DMS79 treated with DMSO at 0.1 percent for 48 hours (cell line): ENCODE measurements around the gene ATP8B4.
"Not testable (repeated sequence)": the region's sequence is repeated elsewhere in the genome, so short reads cannot be mapped to it uniquely, and the experiment has no call there.

Experiments used
- DNase-seq: peaks from one replicate; lab custom pipeline; 2025; lab: John Stamatoyannopoulos, UW

Gene ATP8B4

GRCh38 chr15:50109076-50109987, 9.7 kb downstream of the ATP8B4 start:
- DNase-seq = no peak

GRCh38 chr15:50108461-50108860, 10.6 kb downstream of the ATP8B4 start:
- no peak for DNase-seq

- DNase-seq = no peak
Observed at GRCh38 chr15:50107591-50108408, 11.2 kb downstream of the ATP8B4 start.

GRCh38 chr15:50107157-50107556, 11.9 kb downstream of the ATP8B4 start:
- DNase-seq = no peak

GRCh38 chr15:50106457-50106856, 12.6 kb downstream of the ATP8B4 start:
- no peak for DNase-seq

- DNase-seq = no peak
Observed at GRCh38 chr15:50100486-50100885, 18.5 kb downstream of the ATP8B4 start.

- no peak for DNase-seq
Observed at GRCh38 chr15:50098545-50098944, 20.5 kb downstream of the ATP8B4 start.

- DNase-seq = no peak
Observed at GRCh38 chr15:50095938-50096821, 22.9 kb downstream of the ATP8B4 start.

- DNase-seq = not testable (repeated sequence)
Observed at GRCh38 chr15:50089386-50089785, 29.6 kb downstream of the ATP8B4 start.

- DNase-seq = no peak
Observed at GRCh38 chr15:50084932-50085331, 34.1 kb downstream of the ATP8B4 start.

- DNase-seq = no peak
Observed at GRCh38 chr15:50083424-50084025, 35.5 kb downstream of the ATP8B4 start.

GRCh38 chr15:50082066-50082465, 37.0 kb downstream of the ATP8B4 start:
- no peak for DNase-seq

- DNase-seq = no peak
Observed at GRCh38 chr15:50077651-50078050, 41.4 kb downstream of the ATP8B4 start.

GRCh38 chr15:50077176-50077575, 41.9 kb downstream of the ATP8B4 start:
- DNase-seq = no peak

GRCh38 chr15:50075319-50075718, 43.7 kb downstream of the ATP8B4 start:
- no peak for DNase-seq

GRCh38 chr15:50071551-50072258, 47.3 kb downstream of the ATP8B4 start:
- DNase-seq = no peak

GRCh38 chr15:50068016-50068415, 51.0 kb downstream of the ATP8B4 start:
- no peak for DNase-seq

- DNase-seq = no peak
Observed at GRCh38 chr15:50067254-50067653, 51.8 kb downstream of the ATP8B4 start.

GRCh38 chr15:50066666-50067065, 52.4 kb downstream of the ATP8B4 start:
- no peak for DNase-seq

GRCh38 chr15:50066202-50066601, 52.8 kb downstream of the ATP8B4 start:
- no peak for DNase-seq

- no peak for DNase-seq
Observed at GRCh38 chr15:50065279-50065678, 53.8 kb downstream of the ATP8B4 start.
